A204.1 (cell line): ENCODE data around the gene BORCS8.
"Not testable (repeated sequence)": the region's sequence is repeated elsewhere in the genome, so short reads cannot be mapped to it uniquely, and the experiment has no call there.

Source experiments
- FAIRE-seq: peaks from 2 replicates; lab custom pipeline; 2012; peaks lifted over from hg19 to GRCh38; lab: Jason Lieb, UNC

BORCS8 gene

DNA sequence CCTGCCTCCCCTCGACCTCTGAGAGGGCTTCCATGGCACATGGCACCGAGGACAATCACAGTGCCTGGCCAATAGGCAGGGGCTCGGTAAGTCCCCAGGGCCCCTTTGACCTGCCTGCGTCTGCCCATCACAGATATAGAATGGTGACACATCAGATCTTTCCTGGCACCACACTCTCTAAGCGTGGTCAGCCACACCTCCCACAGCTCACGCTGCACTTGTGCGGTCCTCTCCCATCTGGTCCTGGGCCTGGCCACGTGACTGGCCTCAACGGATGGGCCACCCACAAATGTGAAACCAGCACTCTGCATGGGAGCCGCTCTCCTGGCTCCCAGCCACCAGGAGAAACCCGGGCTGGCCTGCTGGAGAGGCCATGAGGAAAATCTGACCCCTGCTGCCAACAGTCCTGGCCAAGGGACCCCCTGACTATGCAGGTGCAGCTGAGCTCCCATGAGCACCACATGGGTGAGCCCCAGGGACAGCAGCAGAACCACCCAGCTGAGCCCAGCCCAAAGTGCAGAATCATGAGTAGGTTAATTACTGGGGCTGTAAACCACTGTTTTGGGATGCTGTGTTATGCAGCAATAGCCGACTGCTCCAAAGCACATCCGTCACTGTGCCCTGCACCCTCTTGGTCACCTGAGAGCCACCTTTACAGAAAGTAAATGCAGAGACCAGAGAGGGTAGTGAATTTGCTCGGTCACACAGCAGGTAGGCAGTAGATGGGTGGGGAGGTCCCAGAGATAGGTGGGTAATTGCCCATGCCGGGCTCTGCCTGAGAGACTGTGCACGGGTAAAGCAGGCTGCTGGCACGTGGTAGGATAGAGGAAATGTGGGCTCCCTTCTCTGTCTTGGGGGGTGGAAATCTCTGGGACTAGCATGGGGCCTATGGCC is 12.2 kb downstream of the BORCS8 start:
- FAIRE-seq: no peak

DNA sequence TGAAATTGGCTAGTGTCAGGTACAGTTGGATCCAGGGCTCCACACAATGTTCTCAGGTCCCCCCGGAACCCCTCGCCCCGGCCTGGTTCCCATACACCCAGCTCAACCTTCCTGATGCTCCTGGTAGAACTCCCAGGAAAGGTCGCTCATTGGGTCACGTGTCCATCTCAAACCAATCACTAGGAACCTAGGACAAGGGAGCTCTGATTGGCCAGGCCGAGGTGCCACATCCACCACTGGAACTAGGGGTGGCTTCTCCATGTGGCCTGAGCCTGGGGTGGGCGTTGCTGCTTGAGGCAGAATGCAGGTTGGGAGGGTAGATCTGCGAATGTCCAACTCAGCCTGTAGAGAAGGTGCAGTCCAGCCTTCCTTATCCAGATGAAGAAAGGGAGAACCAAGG is 15.0 kb downstream of the BORCS8 start:
- FAIRE-seq: no peak

DNA sequence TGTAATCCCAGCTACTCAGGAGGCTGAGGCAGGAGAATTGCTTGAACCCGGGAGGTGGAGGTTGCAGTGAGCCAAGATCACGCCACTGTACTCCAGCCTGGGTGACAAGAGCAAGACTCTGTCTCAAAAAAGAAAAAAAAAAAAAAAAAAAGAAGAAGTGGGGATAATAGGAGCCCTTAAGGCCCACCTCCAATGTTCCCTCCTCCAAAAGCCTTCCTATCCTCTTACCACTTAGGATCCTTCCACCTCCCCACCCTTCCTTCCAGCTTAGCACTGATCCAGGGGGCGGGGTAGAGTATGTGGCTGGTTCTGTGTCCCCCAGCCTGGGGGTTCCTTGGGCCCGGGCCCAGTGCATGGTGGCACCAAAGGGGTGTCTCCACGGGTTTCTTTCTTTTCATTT is 18.7 kb downstream of the BORCS8 start:
- FAIRE-seq: not testable (repeated sequence)

DNA sequence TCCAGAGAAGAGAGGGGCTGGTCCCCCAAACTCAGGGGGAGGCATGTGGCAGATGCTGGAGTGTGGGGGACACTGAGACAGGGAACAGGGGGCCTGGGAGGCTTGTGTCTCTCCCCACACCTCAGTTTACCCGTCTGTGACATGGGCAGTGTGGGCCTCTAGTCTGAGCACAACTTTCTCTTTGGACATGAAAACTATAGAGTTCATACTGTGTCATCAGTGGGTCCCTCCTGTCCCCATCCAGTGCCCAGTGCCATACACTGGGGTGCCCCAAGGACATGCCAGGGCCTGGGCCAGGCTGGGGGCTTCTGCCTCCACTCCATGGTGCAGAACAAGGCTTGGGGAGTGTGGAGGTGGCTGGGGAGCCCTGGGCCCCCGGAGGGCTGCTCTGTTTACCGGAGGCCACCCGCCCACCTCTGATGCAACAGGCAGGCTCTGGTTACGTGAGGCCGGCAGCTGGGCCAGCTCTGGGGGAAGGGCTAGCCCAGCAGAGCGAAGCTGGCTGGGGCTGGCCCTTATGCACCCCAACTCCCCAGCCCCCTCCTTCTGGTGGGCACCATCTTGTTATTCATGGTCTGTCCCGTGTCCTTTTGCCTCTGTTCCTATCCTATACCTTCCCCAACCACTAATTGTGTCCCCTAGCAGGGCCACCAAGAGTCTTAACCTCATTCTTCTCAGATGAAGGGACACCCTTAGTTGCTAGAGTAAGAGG is 20.0 kb downstream of the BORCS8 start:
- no peak for FAIRE-seq

DNA sequence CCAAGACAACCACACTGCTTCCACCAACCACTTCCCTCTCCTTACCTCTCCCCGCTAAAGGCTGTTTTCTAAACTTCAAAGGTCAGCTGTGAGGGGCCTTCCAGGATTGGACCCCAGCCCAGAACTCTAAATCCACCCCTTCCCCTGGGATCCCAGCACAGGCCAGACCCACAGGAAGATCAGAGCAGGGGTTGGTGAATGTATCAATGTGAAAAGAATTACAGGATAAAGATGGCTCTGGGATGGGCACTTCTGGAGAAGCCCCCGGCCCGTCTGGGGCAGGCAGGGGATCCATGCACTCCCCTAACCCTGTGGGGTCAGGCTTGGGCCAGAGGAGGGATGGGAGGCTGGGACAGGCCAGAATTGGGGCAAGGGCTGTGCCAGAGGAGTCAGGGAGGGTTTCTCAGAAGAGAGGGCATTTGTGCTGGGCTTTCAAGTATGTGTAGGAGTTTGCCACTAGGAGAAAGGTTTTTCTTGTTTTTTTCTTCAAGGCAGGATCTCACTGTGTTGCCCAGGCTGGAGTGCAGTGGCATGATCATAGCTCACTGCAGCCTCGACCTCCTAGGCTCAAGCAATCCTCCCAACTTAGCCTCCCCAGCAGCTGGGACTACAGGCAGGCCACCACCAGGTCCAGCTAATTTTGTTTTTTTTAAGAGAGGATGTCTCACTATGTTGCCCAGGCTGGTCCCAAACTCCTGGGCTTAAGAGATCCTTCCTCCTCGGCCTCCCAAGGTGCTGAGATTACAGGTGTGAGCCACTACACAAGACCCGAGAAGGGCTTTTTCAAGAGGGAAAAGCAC is 20.9 kb downstream of the BORCS8 start:
- no peak for FAIRE-seq

DNA sequence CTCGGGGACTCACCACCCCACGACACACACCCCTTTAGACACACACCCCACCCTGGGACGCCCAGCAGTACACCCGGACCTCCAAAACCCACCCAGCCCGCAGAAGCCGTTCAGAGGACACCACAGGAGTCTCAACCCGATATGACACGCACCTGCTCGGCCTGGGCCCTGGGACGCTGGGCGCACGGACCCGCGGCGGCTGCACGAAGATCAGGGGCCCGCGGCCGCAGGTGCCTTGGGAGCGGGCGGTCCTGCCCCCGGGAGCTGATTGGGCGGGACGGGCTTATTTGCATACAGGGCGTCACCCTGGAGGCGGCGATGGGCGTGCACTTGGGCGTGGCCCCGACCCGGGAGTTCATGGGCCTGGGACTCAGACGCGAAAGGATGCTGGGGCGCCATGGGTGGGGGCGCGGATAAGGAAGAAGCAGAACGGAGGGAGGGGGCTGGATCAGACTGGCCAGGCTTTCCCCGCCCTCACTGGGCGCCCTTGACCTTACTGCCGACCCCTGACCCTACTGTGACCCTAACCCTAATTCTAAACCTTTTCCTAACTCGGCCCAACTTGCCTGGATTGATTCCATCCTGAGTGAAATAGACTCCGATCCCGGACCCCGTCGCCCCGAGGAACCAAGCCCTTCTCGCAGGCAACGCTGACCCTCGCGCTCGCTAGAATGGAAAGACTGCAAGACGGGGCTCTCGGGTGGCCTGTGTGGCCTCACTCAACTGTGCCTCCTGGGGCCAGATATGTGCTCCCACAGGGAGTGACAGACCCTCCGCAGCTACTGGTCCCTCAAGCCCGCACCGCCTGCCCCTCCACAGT is 21.7 kb downstream of the BORCS8 start, which contains the start of gene MEF2B:
TSS of gene MEF2B (minus strand) at position 211 of the 820 bp plus-strand sequence. CDS start 19,528 bp downstream, outside the sequence.
- FAIRE-seq: no peak

DNA sequence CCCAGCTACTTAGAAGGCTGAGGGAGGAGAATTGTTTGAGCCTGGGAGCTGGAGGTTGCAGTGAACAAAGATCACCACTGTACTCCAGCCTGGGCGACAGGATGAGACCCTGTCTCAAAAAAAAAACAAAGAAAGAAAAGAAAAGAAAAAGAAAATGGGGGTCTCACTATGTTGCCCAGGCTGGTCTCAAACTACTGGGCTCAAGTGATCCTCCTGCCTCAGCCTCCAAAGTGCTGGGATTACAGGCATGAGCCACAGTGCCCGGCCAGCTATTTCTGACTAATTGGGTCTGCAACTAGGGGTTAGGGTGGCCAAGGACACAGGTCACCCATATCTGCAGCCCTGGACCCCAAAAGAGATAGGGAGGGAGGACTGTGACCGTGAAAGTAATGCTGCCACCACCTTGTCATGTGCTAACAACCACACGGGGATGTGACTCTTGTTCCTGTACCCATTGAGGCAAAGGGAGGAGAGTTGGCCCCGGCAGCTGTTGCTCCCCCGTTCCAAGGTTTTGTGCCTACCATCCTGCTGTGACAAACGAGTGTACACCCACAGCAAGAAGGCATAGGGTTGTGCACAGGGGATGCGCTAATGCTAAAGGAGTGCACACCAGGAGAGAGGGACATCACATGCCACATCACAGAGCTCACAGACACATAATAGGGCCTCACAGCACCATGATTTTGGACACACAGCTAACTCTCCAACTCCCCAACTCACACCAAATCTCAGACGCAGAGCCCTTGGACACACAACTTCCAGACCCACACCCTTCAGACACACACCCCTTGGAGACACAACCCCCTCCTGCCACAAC is 22.5 kb downstream of the BORCS8 start:
- FAIRE-seq: no peak

DNA sequence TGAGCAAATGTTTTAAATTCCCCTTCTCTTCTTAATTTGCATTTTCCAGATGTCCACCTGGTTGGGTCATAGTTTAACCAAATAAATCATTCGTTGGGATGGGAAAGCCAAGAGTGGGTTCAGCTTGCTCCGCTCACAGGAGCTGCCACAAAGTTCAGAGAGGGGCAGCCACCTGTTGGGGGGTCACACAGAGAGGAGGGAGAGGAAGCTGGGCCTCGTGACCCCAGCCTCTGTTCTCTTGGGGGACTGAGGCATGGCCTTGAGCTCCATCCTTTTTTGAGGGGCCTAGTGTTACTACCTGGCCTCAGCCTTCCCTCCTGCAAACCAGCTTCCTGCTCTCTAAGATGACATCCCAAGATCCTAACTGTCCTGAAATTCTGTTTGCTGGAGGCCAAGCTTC is 24.3 kb downstream of the BORCS8 start:
- no peak for FAIRE-seq

DNA sequence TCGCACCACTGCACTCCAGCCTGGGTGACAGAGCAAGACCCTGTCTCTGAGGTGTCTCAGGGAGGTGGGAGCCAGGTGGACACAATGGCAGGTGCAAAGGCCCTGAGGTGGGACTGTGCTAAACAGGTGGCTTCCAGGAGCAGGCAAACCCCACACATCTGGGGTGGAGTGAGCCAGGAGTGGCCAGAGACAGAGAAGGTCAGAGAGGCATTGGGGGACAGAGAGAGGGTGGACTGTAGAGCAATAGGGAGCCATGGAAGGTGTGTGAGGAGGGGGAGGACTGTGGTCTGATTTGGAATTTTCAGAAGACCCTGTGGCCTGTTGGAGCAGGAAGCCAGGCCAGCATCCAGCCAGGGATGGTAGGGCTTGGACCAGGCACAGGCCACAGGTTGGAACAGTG is 26.6 kb downstream of the BORCS8 start:
- FAIRE-seq: no peak

DNA sequence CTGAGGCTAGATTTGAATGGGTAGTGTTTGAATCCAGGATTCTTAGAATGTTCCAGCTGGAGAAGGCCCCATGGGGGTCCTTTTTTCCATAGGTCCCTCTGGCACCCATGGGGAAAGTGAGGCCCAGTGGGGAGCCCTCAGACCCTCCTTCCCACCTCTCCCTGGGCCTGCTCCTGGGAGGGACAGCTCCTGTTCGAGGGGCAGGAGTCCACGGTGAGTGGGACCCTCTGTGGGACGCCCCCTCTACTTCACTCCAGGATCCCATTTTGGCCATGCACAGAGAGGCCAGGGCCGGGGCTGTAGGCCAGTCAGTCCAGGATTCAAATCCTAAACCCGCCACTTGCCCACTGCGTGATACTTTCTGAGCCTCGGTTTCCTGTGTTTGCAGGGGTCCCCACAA is 29.5 kb downstream of the BORCS8 start:
- FAIRE-seq: no peak

DNA sequence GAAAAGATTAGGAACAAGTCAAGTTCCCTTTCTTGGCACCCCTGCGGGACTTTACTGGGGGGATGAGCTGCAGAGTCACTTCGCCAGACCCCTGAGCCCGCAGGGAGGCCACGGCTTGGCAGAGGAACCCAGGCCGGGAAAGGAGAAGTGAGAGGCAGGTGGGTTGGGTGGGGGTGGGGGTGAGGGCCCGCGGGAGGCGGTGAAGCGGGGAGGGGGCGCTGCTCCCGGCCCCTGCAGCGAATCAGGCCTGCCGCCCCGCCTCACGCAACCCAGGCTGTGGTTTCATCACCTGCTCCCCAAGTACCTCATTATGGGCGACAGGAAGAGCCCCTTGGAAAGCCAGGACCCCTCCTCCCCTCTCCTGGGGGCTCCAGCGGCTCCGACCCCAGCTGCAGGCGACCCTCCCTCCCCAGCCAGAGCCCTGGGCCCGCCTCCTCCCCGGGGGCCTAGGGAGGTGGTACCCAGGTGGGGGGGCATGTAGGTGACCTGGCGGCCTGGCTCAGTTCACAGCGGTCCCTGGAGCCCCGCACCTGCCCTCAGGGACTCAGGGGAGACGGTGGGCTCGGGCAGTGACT is 31.4 kb downstream of the BORCS8 start:
- no peak for FAIRE-seq

DNA sequence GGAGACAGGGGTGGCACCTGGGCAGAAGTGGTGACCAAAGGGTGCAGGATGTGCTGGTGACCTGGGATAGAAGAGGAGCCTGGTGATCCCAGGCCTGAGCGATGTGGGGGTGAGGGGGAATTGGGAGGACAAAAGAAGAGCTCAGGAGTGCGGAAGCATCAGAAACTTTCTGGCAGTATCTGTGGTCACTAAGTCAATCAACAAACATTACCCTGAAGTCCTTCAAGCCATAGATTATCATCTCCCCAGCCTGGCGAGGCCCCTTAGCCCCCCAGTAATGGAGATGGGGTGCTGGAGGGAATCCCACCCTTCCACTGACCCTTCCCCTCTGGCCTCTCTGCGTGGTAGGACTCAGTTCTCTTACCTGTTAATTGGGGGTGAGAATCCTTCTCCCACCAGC is 32.4 kb downstream of the BORCS8 start:
- FAIRE-seq: no peak

DNA sequence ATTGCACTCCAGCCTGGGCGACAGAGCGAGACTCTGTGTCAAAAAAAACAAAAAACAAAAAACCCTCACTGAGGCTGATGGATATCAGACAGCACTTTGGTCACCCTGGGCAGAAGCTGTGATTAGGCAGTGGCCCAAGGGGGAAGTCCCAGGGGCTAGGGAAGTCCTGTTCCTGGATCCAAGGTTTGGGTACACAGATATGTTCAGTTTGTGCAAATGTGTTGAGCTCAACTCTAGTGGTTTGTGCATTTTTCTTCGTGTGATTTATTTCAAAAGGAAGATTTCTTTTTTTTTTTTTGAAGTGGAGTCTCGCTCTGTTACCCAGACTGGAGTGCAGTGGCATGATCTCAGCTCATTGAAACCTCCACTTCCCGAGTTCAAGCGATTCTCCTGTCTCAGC is 34.1 kb downstream of the BORCS8 start:
- FAIRE-seq: no peak

DNA sequence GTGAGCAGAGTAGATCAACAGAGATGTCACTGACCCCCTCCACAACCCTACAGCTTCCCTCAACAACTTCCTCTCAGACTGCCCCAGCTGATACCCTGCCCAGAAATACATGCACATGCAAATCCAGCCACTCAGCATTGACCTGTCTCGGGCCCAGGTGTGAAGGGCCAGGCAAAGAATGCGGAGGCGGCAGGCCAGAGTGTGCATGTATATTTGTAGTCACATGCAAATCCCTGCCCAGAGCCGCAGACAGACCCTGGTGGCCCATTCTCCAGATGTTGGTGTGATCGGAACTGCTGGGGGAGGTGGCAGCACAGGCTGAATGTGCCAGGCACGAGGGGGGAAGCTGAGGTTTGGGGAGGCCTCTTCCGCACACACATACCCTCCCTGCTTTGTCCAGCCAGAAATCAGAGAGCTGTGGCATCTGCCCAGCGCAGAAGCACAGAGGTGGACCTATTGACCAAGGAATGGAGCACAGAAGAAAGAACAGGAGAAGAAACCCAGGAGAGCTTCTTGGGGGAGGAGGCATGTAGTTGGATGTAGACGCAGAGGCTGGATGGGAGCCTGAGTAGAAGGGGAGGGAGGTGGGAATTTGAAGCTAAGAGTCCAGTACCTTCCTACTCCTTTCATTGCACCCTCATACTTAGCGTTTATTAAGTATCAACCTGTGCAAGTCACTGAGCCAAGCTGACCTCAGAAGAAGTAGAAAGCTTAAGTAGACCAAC is 36.3 kb downstream of the BORCS8 start:
- FAIRE-seq: no peak

DNA sequence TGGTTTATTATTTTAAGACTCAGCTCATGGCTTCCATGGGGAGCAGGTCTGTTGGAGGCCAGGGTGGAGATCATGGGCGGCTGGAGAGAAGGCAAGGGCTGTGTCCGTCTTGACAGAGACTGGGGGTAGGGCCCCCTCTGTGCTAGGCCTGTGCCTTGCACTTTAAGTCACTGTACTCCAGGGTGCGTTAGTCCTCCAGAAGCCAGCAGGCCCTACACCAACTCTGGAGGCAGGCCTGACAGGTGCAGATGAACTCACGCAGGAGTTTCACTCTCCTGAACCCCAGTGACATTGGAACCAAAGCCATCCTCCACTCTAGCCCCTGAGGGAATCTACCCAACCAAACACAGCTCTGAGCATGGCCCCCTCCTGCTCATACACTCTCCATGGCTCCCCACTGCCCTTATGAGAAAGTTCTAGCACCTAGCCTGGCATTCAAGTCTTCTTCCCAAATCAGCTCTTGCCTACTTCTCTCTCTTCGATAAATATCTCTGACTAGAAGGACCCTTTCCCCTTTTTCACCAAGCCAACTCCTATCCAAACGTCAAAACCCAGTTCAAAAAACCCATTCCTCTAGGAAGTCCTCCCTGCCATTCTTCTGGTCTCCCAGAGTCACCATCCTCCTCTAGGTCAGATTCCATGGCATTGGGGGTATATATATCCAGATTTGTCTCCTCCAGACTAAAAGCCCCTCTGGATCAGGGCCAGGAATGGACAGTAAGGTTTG is 37.0 kb downstream of the BORCS8 start:
- no peak for FAIRE-seq

DNA sequence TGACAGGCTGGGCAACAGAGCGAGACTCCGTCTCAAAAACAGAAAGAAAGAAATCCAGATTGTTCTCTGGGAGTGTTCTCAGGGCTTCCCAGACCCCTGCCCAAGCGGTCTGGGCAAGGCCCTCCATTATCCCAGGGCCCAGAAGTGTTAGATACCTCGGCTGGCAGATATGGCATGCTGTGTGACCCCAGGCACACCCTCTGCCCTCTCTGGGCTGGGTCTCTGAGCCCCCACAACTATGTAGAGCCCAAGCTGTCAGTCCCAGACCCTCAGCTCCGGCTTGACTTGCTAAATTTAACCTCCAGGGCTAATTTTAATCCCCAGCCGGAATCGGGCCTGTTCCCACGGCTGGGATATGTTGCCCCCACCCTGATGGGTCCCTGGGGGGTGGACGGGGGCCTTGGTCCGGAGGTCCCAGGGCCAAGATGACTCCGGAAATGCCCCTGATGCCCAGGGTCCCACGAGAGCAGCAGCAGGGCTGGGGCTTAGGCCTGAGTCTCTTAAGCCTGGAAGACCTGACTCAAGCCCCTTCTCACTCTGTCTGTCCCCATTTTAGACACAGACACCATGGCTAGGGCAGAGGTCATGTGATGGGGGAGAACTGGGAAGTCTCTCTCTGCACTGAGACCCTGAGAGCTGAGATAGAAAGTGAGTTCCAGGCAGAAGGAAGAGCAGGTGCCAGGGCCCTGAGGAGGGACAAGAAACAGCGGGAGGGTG is 39.1 kb downstream of the BORCS8 start:
- FAIRE-seq: no peak

DNA sequence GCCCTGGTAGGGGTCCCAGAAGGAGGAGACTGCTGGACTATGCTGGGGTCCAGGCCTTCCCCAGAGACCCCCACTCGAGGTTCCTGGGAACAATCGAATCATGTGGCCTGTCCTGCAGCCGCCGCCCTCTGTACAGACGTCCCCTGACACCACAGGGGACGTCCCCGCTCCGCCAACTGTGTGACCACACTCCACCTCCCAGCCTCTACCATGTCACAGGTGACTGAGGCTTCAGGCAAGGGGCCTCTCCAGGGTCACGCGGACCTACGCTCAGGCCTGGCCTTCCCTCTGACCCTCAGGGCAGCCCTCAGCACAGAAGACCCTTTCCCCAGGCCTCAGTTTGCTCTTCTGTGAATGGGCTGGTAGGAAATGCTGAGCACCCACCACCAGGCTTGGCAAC is 40.5 kb downstream of the BORCS8 start:
- no peak for FAIRE-seq

DNA sequence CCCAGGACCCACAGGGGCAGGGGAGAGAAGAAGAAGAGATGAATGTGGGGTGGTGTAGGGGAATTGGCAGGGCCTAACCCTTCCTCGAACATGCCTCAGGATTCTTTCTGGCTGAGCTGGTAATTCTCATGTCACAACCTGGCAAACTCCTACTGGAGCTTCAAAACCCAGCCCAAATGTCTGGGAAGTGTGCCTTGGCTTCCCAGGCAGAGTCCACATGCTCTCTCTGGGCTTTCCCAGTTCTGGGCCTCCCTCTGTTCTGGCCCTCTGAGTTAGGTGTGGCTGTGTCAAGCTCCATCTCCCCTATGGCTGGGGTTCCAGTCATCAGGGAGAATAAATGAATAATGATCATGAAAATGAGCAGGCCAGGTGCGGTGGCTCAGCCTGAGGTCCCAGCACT is 42.5 kb downstream of the BORCS8 start:
- no peak for FAIRE-seq

DNA sequence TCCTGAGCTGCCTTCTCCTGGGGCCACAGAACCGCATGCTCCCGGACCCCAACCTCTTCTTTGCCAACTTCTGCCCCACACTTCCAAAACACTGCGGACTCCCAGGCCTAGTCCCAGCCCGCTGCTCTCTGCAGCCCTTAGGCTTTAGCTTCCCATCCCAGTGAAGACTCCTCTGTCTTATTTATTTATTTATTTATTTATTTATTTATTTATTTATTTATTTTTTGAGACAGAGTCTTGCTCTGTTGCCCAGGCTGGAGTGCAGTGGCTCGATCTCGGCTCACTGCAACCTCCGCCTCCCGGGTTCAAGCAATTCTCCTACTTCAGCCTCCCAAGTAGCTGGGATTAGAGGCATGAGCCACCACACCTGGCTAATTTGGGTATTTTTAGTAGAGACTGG is 43.4 kb downstream of the BORCS8 start:
- not testable (repeated sequence) for FAIRE-seq
